H54 (cell line): Measurements from ENCODE around the gene RBMS1.

Experiments used
- DNase-seq: peaks from one replicate; pipeline ENCODE4 v3.0.0; 2011; ENCODE audit warnings: low spot score, mixed read lengths; ENCODE audit not compliant: insufficient read length
- FAIRE-seq: peaks from 3 replicates; lab custom pipeline; 2011; peaks lifted over from hg19 to GRCh38; lab: Jason Lieb, UNC
- POLR2A ChIP-seq: IDR thresholded peaks from 2 replicates; pipeline ENCODE4 v1.6.1; 2011; ENCODE audit warnings: low read depth, mild to moderate bottlenecking, low read length

Gene RBMS1

GRCh38 chr2:160305081-160305750 is 188.4 kb downstream of the RBMS1 start:
- no peak for DNase-seq
- no peak for TF ChIP-seq POLR2A
- FAIRE-seq = peak; percentile 92

GRCh38 chr2:160303527-160303926 is 190.1 kb downstream of the RBMS1 start:
- no peak for TF ChIP-seq POLR2A
- DNase-seq (no peak), FAIRE-seq (no peak)

GRCh38 chr2:160303076-160303475 is 190.5 kb downstream of the RBMS1 start:
- TF ChIP-seq POLR2A = no peak
- FAIRE-seq (peak; percentile 58), DNase-seq (no peak)

GRCh38 chr2:160301420-160301819 is 192.2 kb downstream of the RBMS1 start:
- DNase-seq (no peak), FAIRE-seq (no peak)
- TF ChIP-seq POLR2A = no peak

- FAIRE-seq = no peak
These were observed 193.4 kb downstream of the RBMS1 start for GRCh38 chr2:160300203-160300602.

GRCh38 chr2:160299540-160299939 is 194.1 kb downstream of the RBMS1 start:
- FAIRE-seq (no peak), DNase-seq (no peak)
- TF ChIP-seq POLR2A = no peak

More at GRCh38 chr2:160300203-160300602, 193.4 kb downstream of the RBMS1 start:
- TF ChIP-seq POLR2A = no peak
- DNase-seq = no peak

GRCh38 chr2:160298960-160299359 is 194.6 kb downstream of the RBMS1 start:
- DNase-seq (no peak), FAIRE-seq (no peak)
- TF ChIP-seq POLR2A = no peak

- no peak for TF ChIP-seq POLR2A
- no peak for FAIRE-seq
- DNase-seq = no peak
These were observed 197.9 kb downstream of the RBMS1 start for GRCh38 chr2:160295519-160296207.

GRCh38 chr2:160294889-160295288 is 198.7 kb downstream of the RBMS1 start:
- TF ChIP-seq POLR2A = no peak
- no peak for DNase-seq
- no peak for FAIRE-seq

GRCh38 chr2:160294339-160294803 is 199.2 kb downstream of the RBMS1 start:
- no peak for DNase-seq
- FAIRE-seq = peak; percentile 23
- TF ChIP-seq POLR2A = no peak

GRCh38 chr2:160293391-160294091 is 200.1 kb downstream of the RBMS1 start:
- DNase-seq (no peak), FAIRE-seq (no peak)
- no peak for TF ChIP-seq POLR2A

GRCh38 chr2:160292225-160292624 is 201.4 kb downstream of the RBMS1 start:
- TF ChIP-seq POLR2A = no peak
- DNase-seq = no peak
- FAIRE-seq = no peak

- no peak for DNase-seq
- no peak for FAIRE-seq
- TF ChIP-seq POLR2A = no peak
These were observed 202.2 kb downstream of the RBMS1 start for GRCh38 chr2:160291382-160291781.

- no peak for TF ChIP-seq POLR2A
- DNase-seq = no peak
- no peak for FAIRE-seq
These were observed 203.0 kb downstream of the RBMS1 start for GRCh38 chr2:160290598-160290997.
